CD4-positive, alpha-beta T cell (primary cell): ENCODE measurements around the gene AUTS2. TPM values are rescaled to one million over a fixed set of nuclear protein-coding genes. Genes with fewer than 3 reads are reported as not detected.

Experiments
- ATAC-seq: fragments of 200-7000 bp; cut with Tn5 transposase; one replicate; pipeline ENCODE4 v1.10.0; 2022; ENCODE audit warnings: mild to moderate bottlenecking; ENCODE audit not compliant: poor library complexity
- CTCF ChIA-PET: fragments of 350-600 bp; sonication (Branson Sonifier 250); formaldehyde crosslinking; loops from one replicate; lab custom pipeline; 2021; ENCODE audit warnings: antibody characterized with exemption, inconsistent platforms; lab: Charles Lee
- POLR2A ChIA-PET: fragments of 350-600 bp; sonication (Branson Sonifier 250); formaldehyde crosslinking; loops from one replicate; lab custom pipeline; 2021; ENCODE audit warnings: antibody characterized with exemption, inconsistent platforms; lab: Charles Lee
- DNase-seq, 14 experiments: peaks; one replicate each; pipeline ENCODE4 v3.0.0-alpha.2; 2013 to 2020; ENCODE audit warnings: mixed read lengths in 2 of 14
- H3K27ac ChIP-seq, 2 donors: one replicate each; pipeline versions ENCODE4 v1.5.1 to v1.7.0; 2013; ENCODE audit warnings: low read length in 2 of 2, low read depth in 1 of 2, mild to moderate bottlenecking in 1 of 2
- H3K27me3 ChIP-seq, 2 experiments: 1 replicate in 1 of 2; 2 replicates in 1 of 2; pipeline versions ENCODE4 v1.6.1 to v1.7.0; 2013; ENCODE audit warnings: low read length in 2 of 2, control low read depth in 1 of 2, mild to moderate bottlenecking in 1 of 2, moderate library complexity in 1 of 2; ENCODE audit not compliant: insufficient read depth in 2 of 2, control insufficient read depth in 1 of 2
- H3K36me3 ChIP-seq: one replicate; pipeline ENCODE4 v1.6.1; 2013; ENCODE audit warnings: low read length, control low read depth; ENCODE audit not compliant: insufficient read depth
- H3K4me1 ChIP-seq: one replicate; pipeline ENCODE4 v1.6.1; 2013; ENCODE audit warnings: low read length, control low read depth; ENCODE audit not compliant: insufficient read depth
- H3K4me3 ChIP-seq: one replicate; pipeline ENCODE4 v1.5.1; 2013; ENCODE audit warnings: mild to moderate bottlenecking, low read length, moderate library complexity
- H3K9me3 ChIP-seq, 2 experiments: 1 replicate in 1 of 2; 2 replicates in 1 of 2; pipeline versions ENCODE4 v1.6.1 to v1.7.0; 2013; ENCODE audit warnings: low read length in 2 of 2, mild to moderate bottlenecking in 2 of 2, control low read depth in 1 of 2, moderate library complexity in 1 of 2; ENCODE audit not compliant: control insufficient read depth in 1 of 2, insufficient read depth in 1 of 2
- H3K27ac Mint-ChIP-seq: one replicate; pipeline ENCODE4 v1.8.0; 2020; ENCODE audit warnings: mixed read lengths
- H3K27me3 Mint-ChIP-seq: one replicate; pipeline ENCODE4 v1.8.0; 2021; ENCODE audit warnings: mixed read lengths
- H3K36me3 Mint-ChIP-seq: one replicate; pipeline ENCODE4 v1.8.0; 2021; ENCODE audit warnings: low read depth, mixed read lengths
- H3K4me1 Mint-ChIP-seq: one replicate; pipeline ENCODE4 v1.8.0; 2021; ENCODE audit warnings: low read depth, mixed read lengths
- H3K4me3 Mint-ChIP-seq: one replicate; pipeline ENCODE4 v1.8.0; 2020; ENCODE audit warnings: mild to moderate bottlenecking, mixed read lengths
- H3K9me3 Mint-ChIP-seq: one replicate; pipeline ENCODE4 v1.8.0; 2020; ENCODE audit warnings: mixed read lengths
- intact Hi-C, 2 experiments: fragments of 100-400 bp; cut with DNase I in 1 of 2; cut with micrococcal nuclease in 1 of 2; formaldehyde crosslinking; loops; one replicate each; pipeline versions ENCODE4 v1.15.1 to v1.9.0; 2023 to 2025; cut with DNase I, micrococcal nuclease
- total RNA-seq, 174 experiments: library from RNA in 2 of 174; stranded (reverse) in 2 of 174; gene quantifications; one replicate each; pipeline ENCODE4 v1.2.3 and lab custom pipeline; 2021 to 2026
- TF ChIP-seq, protein P1 (sequence below): fragments of 200-600 bp; IDR thresholded peaks from one replicate; pipeline ENCODE4 v1.8.0; 2022; ENCODE audit warnings: antibody characterized with exemption, mild to moderate bottlenecking

AUTS2 gene
- total RNA-seq, 2 experiments from 2014 or later: 43.6 to 47.6 TPM

DNA sequence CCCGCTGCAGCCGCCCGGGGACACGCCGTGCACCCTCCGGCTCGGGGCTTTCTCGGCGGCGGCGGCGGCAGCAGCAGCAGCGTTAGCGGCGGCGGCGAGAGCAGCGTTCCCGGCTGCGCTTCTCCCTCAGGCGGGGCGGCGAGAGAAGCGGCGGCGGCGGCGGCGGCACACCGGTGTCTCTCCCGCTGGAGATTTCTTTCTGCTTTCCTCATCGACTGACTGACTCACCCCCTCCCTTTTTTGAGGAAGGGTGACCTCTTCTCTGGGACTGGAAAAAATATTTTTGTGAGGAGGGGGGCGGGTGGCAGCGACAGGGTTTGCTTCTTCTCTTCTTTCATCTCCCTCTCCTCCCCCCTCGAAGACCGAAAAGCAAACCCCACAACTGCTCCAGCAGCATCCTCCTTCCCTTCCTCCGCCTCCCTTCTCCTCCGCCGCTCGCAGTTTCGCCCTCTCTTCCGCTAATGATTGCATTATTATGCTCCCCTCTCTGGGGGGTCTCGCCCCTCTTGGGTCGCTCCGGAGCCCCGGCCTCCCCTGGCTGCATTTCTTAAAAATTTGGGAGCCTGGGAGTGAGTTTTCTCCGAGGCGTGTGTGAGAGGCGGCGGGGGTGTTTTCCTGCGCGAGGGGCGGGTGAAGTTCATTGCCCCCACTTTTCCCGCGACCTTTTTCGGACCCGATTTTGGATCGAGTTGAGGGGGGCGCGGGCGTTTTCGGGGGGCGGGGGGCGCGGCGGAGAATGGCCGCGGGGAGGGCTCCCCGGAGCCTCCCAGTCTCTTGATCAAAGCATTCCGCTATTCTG, 411 bp downstream of the AUTS2 start:
- peaks cover 18% of the 10 kb centered on the region for H3K27me3 Mint-ChIP-seq
- no peak overlapping the region for H3K27ac Mint-ChIP-seq
- no peaks in the 10 kb centered on the region for H3K36me3 ChIP-seq
- DNase-seq (peak in 1 of 14 experiments; percentile 15), ATAC-seq (no peak)
- intact Hi-C loops: no loop called here
- H3K27me3 ChIP-seq: peaks cover 24 to 42% of the 10 kb centered on the region in 2 experiments
- H3K9me3 Mint-ChIP-seq: no peaks in the 10 kb centered on the region
- H3K9me3 ChIP-seq: peaks cover 0 to 5% of the 10 kb centered on the region in 2 experiments
- peaks cover 10% of the 10 kb centered on the region for H3K4me1 Mint-ChIP-seq
- H3K36me3 Mint-ChIP-seq: no peaks in the 10 kb centered on the region
- peak overlapping the region; percentile 88 for H3K4me3 Mint-ChIP-seq
- peak overlapping the region; percentile 63 for H3K4me3 ChIP-seq
- ChIA-PET POLR2A (no interaction called here), CTCF (no interaction called here)
- H3K27ac ChIP-seq: no peak overlapping the region
- H3K4me1 ChIP-seq: peaks cover 25% of the 10 kb centered on the region
- TF ChIP-seq, protein P1, sequence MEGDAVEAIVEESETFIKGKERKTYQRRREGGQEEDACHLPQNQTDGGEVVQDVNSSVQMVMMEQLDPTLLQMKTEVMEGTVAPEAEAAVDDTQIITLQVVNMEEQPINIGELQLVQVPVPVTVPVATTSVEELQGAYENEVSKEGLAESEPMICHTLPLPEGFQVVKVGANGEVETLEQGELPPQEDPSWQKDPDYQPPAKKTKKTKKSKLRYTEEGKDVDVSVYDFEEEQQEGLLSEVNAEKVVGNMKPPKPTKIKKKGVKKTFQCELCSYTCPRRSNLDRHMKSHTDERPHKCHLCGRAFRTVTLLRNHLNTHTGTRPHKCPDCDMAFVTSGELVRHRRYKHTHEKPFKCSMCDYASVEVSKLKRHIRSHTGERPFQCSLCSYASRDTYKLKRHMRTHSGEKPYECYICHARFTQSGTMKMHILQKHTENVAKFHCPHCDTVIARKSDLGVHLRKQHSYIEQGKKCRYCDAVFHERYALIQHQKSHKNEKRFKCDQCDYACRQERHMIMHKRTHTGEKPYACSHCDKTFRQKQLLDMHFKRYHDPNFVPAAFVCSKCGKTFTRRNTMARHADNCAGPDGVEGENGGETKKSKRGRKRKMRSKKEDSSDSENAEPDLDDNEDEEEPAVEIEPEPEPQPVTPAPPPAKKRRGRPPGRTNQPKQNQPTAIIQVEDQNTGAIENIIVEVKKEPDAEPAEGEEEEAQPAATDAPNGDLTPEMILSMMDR: no peak

DNA sequence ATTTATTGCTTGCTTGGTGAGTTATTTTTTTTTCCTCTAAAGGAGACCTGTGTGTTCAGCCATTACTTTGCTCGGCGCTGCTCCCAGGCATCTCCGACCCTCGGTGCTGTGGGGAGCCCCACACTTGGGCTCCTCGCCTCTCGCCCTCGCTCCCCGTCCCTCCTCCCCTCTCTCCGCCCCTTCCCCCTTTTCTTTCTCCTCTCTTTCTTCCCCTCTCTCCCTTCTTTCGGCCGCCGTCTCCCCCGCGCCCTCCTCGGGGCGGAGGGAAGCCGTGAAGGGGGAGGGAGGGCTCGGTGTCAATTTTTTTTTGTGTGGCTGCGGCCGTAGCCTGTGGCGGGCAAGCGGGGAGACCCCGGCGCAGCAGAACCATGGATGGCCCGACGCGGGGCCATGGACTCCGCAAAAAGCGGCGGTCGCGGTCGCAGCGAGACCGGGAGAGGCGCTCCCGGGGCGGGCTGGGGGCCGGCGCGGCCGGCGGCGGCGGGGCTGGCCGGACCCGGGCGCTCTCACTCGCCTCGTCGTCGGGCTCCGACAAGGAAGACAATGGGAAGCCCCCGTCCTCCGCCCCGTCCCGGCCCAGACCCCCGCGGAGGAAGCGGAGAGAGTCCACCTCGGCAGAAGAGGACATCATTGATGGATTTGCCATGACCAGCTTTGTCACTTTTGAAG, 1.1 kb downstream of the AUTS2 start:
- ATAC-seq: no peak
- H3K4me3 ChIP-seq: peak overlapping the region; percentile 63

DNA sequence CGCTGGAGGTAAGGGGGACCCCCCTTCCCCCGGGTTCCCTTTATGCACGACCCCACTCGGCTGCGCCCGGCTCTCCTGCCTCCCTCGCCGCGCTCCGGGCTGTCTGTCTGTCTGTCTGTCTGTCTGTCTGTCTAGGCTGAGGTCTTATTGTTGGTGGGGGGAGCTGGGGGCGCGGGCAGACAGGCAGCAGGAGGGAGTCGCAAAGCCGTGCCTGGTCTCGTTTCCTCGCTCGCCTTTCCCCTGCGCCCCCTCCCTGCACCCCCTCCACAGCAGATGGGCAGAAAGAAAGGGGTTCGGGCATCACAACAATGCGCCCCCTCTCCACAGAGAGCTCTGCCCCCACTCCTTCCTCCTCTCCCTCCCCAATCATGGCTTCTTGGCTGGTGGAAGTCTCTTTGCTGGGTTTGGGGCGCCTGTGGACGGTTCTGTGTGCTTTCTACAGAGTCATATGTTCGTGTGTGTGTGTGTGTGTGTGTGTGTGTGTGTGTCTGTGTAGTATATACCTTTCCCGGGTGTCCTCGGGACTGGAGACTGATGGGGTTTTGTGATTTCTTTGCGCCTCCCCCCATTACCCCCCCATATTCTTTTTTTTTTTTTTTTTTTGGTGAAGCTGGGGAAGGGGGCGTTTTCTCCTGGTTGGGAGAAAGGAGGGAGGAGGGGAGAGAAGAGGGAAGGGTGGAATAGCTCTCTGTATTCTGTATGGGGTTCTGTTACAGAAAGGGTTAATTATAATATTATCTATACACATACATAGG, 1.9 kb downstream of the AUTS2 start:
- H3K27ac ChIP-seq: no peak overlapping the region
- H3K36me3 ChIP-seq: no peaks in the 10 kb centered on the region
- Mint-ChIP-seq H3K4me1 (peaks cover 10% of the 10 kb centered on the region), H3K4me3 (peak overlapping the region; percentile 88), H3K9me3 (no peaks in the 10 kb centered on the region), H3K27me3 (peaks cover 18% of the 10 kb centered on the region), H3K27ac (no peak overlapping the region), H3K36me3 (no peaks in the 10 kb centered on the region)
- H3K9me3 ChIP-seq: peaks cover 0 to 5% of the 10 kb centered on the region in 2 experiments
- peaks cover 29% of the 10 kb centered on the region for H3K4me1 ChIP-seq
- H3K27me3 ChIP-seq: peaks cover 24 to 44% of the 10 kb centered on the region in 2 experiments
- TF ChIP-seq, protein P1: no peak
- intact Hi-C loops: no loop called here
- ATAC-seq (no peak), DNase-seq (peak in 2 of 14 experiments; percentile 20 to 21)
- POLR2A ChIA-PET: no interaction called here
- CTCF ChIA-PET: no interaction called here
- peak overlapping the region; percentile 45 for H3K4me3 ChIP-seq

More for the DNA sequence above, 1.1 kb downstream of the AUTS2 start:
- TF ChIP-seq, protein P1: no peak
- Histone ChIP-seq H3K27ac (no peak overlapping the region), H3K9me3 (peaks cover 0 to 5% of the 10 kb centered on the region in 2 experiments), H3K4me1 (peaks cover 27% of the 10 kb centered on the region), H3K36me3 (no peaks in the 10 kb centered on the region), H3K27me3 (peaks cover 24 to 42% of the 10 kb centered on the region in 2 experiments)
- intact Hi-C loops: no loop called here
- H3K27me3 Mint-ChIP-seq: peaks cover 18% of the 10 kb centered on the region
- H3K9me3 Mint-ChIP-seq: no peaks in the 10 kb centered on the region
- H3K4me1 Mint-ChIP-seq: peaks cover 10% of the 10 kb centered on the region
- POLR2A ChIA-PET: no interaction called here
- no peak overlapping the region for H3K27ac Mint-ChIP-seq
- peak in 1 of 14 experiments; percentile 7 for DNase-seq
- CTCF ChIA-PET: no interaction called here
- H3K36me3 Mint-ChIP-seq: no peaks in the 10 kb centered on the region
- H3K4me3 Mint-ChIP-seq: peak overlapping the region; percentile 88
